ENCODE results near the gene IL1RL2. TPM values are rescaled to one million over a fixed set of nuclear protein-coding genes. Genes with fewer than 3 reads are reported as not detected.

IL1RL2 gene
- total RNA-seq, 1 donor from 2014 or later: not detected

DNA sequence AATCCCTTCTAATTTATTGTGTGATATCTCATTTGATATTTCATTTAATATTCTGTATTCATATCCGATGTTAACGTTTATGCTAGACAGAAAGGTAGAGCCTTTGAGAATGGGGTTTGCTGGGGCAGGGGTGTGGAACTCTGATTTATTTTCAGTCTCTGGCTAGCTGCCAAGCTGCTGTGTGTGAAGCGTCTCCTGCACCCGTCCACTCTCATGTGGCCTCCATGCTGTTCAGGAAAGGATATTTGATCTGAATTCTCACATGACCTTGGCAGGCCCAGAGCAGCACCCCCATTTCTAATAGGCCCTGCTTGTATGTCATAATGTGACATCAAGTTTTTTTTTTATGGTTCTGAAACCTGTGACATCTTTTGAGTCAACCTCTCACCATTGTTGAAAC is 42.7 kb upstream of the IL1RL2 start:
- TF ChIP-seq, protein P1, sequence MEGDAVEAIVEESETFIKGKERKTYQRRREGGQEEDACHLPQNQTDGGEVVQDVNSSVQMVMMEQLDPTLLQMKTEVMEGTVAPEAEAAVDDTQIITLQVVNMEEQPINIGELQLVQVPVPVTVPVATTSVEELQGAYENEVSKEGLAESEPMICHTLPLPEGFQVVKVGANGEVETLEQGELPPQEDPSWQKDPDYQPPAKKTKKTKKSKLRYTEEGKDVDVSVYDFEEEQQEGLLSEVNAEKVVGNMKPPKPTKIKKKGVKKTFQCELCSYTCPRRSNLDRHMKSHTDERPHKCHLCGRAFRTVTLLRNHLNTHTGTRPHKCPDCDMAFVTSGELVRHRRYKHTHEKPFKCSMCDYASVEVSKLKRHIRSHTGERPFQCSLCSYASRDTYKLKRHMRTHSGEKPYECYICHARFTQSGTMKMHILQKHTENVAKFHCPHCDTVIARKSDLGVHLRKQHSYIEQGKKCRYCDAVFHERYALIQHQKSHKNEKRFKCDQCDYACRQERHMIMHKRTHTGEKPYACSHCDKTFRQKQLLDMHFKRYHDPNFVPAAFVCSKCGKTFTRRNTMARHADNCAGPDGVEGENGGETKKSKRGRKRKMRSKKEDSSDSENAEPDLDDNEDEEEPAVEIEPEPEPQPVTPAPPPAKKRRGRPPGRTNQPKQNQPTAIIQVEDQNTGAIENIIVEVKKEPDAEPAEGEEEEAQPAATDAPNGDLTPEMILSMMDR (IDR thresholded peaks at IDR 0.05; ENCODE audit: unreplicated experiment): no peak
- DNase-seq (ENCODE audit: low spot score, unreplicated experiment): no peak
- Mint-ChIP-seq H3K4me1 (ENCODE audit: low read depth) (no peaks in the 10 kb centered on the region), H3K9me3 (ENCODE audit: low read depth) (peaks cover 7% of the 10 kb centered on the region), H3K27ac (no peak overlapping the region), H3K36me3 (ENCODE audit: insufficient read depth) (no peaks in the 10 kb centered on the region), H3K4me3 (ENCODE audit: low read depth) (no peak overlapping the region), H3K27me3 (peaks cover 46% of the 10 kb centered on the region)

DNA sequence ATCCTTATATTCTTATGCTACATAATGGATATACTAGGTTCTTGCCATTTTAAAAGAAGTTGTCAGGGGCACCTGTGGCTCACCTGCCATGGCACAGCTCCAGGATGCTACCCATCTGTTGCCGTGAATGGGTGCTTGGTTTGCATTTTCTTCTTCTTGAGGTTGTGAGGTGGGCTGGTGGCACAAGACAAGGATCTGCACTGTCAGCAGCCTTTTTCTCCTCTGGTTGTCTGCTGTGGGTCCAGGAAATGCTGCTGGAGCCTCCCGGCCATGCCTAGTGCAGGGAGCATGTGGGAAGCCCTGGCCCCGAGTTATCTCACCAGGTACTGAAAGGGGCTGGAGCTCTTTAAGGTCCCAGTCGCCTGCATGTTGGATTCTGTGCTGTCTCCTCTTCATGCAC is 41.7 kb upstream of the IL1RL2 start:
- H3K4me1 Mint-ChIP-seq (ENCODE audit: low read depth): no peaks in the 10 kb centered on the region
- peaks cover 40% of the 10 kb centered on the region for H3K27me3 Mint-ChIP-seq
- no peak overlapping the region for H3K27ac Mint-ChIP-seq
- no peak for DNase-seq (ENCODE audit: low spot score, unreplicated experiment)
- no peak overlapping the region for H3K4me3 Mint-ChIP-seq (ENCODE audit: low read depth)
- H3K36me3 Mint-ChIP-seq (ENCODE audit: insufficient read depth): no peaks in the 10 kb centered on the region
- TF ChIP-seq, protein P1 (IDR thresholded peaks at IDR 0.05; ENCODE audit: unreplicated experiment): no peak
- peaks cover 7% of the 10 kb centered on the region for H3K9me3 Mint-ChIP-seq (ENCODE audit: low read depth)

DNA sequence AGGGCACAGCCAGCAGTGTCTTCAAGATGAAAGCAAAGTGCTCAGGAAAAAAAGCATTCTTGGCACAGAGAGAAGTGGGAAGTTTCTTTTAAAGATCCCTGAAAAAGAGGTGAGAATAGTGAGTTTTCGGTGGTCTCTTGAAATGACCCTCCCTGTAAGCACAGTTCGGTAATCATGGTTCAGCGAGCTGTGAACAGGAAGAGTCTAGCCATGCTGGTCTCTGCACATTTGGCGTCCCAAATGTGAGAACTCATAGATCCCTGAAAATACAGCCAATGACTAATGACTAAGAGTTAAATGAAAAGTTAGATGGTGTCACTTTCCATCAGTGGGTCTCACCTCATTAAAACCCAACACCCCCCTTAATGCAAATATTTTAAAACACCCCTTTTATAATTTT is 40.9 kb upstream of the IL1RL2 start:
- H3K9me3 Mint-ChIP-seq (ENCODE audit: low read depth): peaks cover 7% of the 10 kb centered on the region
- DNase-seq (ENCODE audit: low spot score, unreplicated experiment): no peak
- H3K27me3 Mint-ChIP-seq: peaks cover 32% of the 10 kb centered on the region
- H3K36me3 Mint-ChIP-seq (ENCODE audit: insufficient read depth): no peaks in the 10 kb centered on the region
- TF ChIP-seq, protein P1 (IDR thresholded peaks at IDR 0.05; ENCODE audit: unreplicated experiment): no peak
- no peak overlapping the region for H3K27ac Mint-ChIP-seq
- H3K4me1 Mint-ChIP-seq (ENCODE audit: low read depth): no peaks in the 10 kb centered on the region
- H3K4me3 Mint-ChIP-seq (ENCODE audit: low read depth): no peak overlapping the region

DNA sequence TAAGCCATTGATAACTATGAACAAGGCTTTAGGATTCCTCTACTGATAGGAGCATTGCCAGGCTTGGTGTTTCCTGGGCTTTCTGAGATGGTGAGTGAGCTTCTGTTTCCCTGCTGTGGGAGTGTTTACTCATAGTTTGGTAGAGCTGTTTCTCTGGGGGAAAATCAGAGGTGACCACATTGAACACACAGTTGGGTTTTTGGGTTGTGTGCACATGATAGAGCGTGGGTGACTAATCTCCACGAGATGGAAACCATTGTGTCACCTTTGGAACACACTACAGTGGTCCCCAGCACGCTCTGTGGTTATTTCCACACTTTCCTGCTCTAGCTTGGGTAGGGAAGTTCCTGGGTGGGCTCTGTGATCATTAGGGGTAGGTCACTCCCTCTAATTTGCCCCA is 38.9 kb upstream of the IL1RL2 start:
- H3K4me1 Mint-ChIP-seq (ENCODE audit: low read depth): no peaks in the 10 kb centered on the region
- no peaks in the 10 kb centered on the region for H3K36me3 Mint-ChIP-seq (ENCODE audit: insufficient read depth)
- no peak overlapping the region for H3K27ac Mint-ChIP-seq
- no peak overlapping the region for H3K4me3 Mint-ChIP-seq (ENCODE audit: low read depth)
- DNase-seq (ENCODE audit: low spot score, unreplicated experiment): no peak
- H3K9me3 Mint-ChIP-seq (ENCODE audit: low read depth): peaks cover 7% of the 10 kb centered on the region
- TF ChIP-seq, protein P1 (IDR thresholded peaks at IDR 0.05; ENCODE audit: unreplicated experiment): no peak
- peaks cover 17% of the 10 kb centered on the region for H3K27me3 Mint-ChIP-seq

DNA sequence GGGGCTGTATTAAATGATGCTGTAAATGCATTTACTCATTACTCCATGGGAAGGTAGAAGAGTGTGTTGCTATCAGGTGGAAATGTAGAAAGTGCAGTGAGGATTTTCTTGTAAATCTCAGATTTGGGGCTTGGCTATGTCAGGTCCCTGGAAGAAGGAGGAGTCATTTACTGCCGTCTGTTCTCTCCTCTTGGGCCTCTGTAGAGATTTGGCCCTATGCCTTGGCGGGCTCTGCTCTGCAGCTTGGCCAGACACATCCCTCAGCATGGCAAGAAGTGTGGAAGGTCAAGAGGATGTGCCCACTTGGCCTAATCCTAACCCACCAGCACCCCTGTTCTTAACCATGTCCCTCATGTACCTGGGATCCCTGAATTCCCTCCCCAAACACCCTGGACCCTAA is 37.6 kb upstream of the IL1RL2 start:
- DNase-seq (ENCODE audit: low spot score, unreplicated experiment): no peak
- Mint-ChIP-seq H3K27me3 (peaks cover 5% of the 10 kb centered on the region), H3K27ac (no peak overlapping the region), H3K4me1 (ENCODE audit: low read depth) (no peaks in the 10 kb centered on the region), H3K36me3 (ENCODE audit: insufficient read depth) (no peaks in the 10 kb centered on the region), H3K9me3 (ENCODE audit: low read depth) (peaks cover 7% of the 10 kb centered on the region), H3K4me3 (ENCODE audit: low read depth) (no peak overlapping the region)
- TF ChIP-seq, protein P1 (IDR thresholded peaks at IDR 0.05; ENCODE audit: unreplicated experiment): no peak

Data from progenitor cell of endocrine pancreas (in vitro differentiated cells).